HS-5 (cell line): Measurements from ENCODE around the gene BBLN.

Experiments
- DNase-seq: peaks from one replicate; pipeline ENCODE4 v3.0.0-alpha.2; 2012; ENCODE audit warnings: low read depth

BBLN gene

GRCh38 chr9:128145536-128145935 is 14.5 kb upstream of the BBLN start:
- no peak for DNase-seq

GRCh38 chr9:128145951-128146351 is 14.1 kb upstream of the BBLN start:
- DNase-seq: no peak

GRCh38 chr9:128146591-128147120 is 13.4 kb upstream of the BBLN start:
- no peak for DNase-seq

GRCh38 chr9:128148509-128149000 is 11.5 kb upstream of the BBLN start:
- no peak for DNase-seq

GRCh38 chr9:128149001-128149701 is 10.9 kb upstream of the BBLN start, which contains the start of gene LCN2:
LCN2 (plus strand) TSS chr9:128149453; CDS start chr9:128149526, 73 bp downstream.
- no peak for DNase-seq

- DNase-seq: no peak
Measured at GRCh38 chr9:128149951-128150593, 10.0 kb upstream of the BBLN start.

- no peak for DNase-seq
Measured at GRCh38 chr9:128150594-128151308, 9.3 kb upstream of the BBLN start.

GRCh38 chr9:128151309-128152132 is 8.5 kb upstream of the BBLN start:
- DNase-seq: no peak

- no peak for DNase-seq
Measured at GRCh38 chr9:128152133-128153059, 7.7 kb upstream of the BBLN start.

GRCh38 chr9:128153060-128153946 is 6.8 kb upstream of the BBLN start:
- no peak for DNase-seq

GRCh38 chr9:128153947-128154695 is 5.9 kb upstream of the BBLN start:
- DNase-seq: no peak

- DNase-seq: no peak
Measured at GRCh38 chr9:128155736-128156500, 4.1 kb upstream of the BBLN start.

GRCh38 chr9:128159522-128159783 is 612 bp upstream of the BBLN start:
- no peak for DNase-seq

- DNase-seq: no peak
Measured at GRCh38 chr9:128160603-128160987, 530 bp downstream of the BBLN start.

- no peak for DNase-seq
Measured at GRCh38 chr9:128161215-128161902, 1.3 kb downstream of the BBLN start.

GRCh38 chr9:128162215-128163026 is 2.4 kb downstream of the BBLN start:
- no peak for DNase-seq

GRCh38 chr9:128163027-128163515 is 3.0 kb downstream of the BBLN start:
- no peak for DNase-seq
